Heart right ventricle (tissue), 16 donors: ENCODE measurements around the gene BDH1. TPM values are rescaled to one million over a fixed set of nuclear protein-coding genes. Genes with fewer than 3 reads are reported as not detected.

Source experiments
- ATAC-seq, 8 donors: fragments of 200-7000 bp; cut with Tn5 transposase; one replicate each; pipeline ENCODE4 v1.9.1; 2020; ENCODE audit warnings: mild to moderate bottlenecking in 8 of 8, moderate library complexity in 8 of 8, moderate number of reproducible peaks in 1 of 8
- DNase-seq, 2 donors: peaks; one replicate each; pipeline ENCODE4 v3.0.0-alpha.2; 2020
- H3K27ac ChIP-seq, 10 donors: fragments of 200-600 bp; sonication (generic) in 2 of 10; one replicate each; pipeline versions ENCODE4 v1.5.0 to v1.8.0; 2020 to 2022; ENCODE audit warnings: mild to moderate bottlenecking in 3 of 10
- H3K27me3 ChIP-seq, 7 donors: fragments of 200-600 bp; one replicate each; pipeline ENCODE4 v1.8.0; 2021 to 2022; ENCODE audit warnings: mild to moderate bottlenecking in 2 of 7
- H3K36me3 ChIP-seq, 9 donors: fragments of 200-600 bp; sonication (generic) in 1 of 9; one replicate each; pipeline versions ENCODE4 v1.5.0 to v1.8.0; 2020 to 2022; ENCODE audit warnings: mild to moderate bottlenecking in 2 of 9
- H3K4me1 ChIP-seq, 9 donors: fragments of 200-600 bp; sonication (generic) in 1 of 9; one replicate each; pipeline versions ENCODE4 v1.5.0 to v1.8.0; 2020 to 2022; ENCODE audit warnings: mild to moderate bottlenecking in 4 of 9
- H3K4me3 ChIP-seq, 10 donors: fragments of 200-600 bp; sonication (generic) in 2 of 10; one replicate each; pipeline versions ENCODE4 v1.5.0 to v1.8.0; 2020 to 2022; ENCODE audit warnings: mild to moderate bottlenecking in 7 of 10, moderate library complexity in 2 of 10
- H3K9me3 ChIP-seq, 11 donors: fragments of 200-600 bp in 10 of 11; sonication (generic) in 2 of 11; one replicate each; pipeline versions ENCODE4 v1.5.0 to v1.8.0; 2013 to 2022; ENCODE audit warnings: mild to moderate bottlenecking in 2 of 11, control low read depth in 1 of 11, moderate library complexity in 1 of 11
- WGBS, 2 donors: extraction: QIAGEN DNeasy Blood & Tissue Kit; methylation state at CpG; one replicate each; pipeline ENCODE4 v1.1.7; 2013; ENCODE audit warnings: inconsistent platforms in 1 of 2; 5-methylcytosine and 5-hydroxymethylcytosine counted together
- intact Hi-C, 10 donors: fragments of 100-400 bp; cut with DNase I; formaldehyde crosslinking; loops; one replicate each; pipeline versions ENCODE4 v1.11.1 to v1.14.2; 2022
- polyA plus RNA-seq, 2 donors: library from polyadenylated mRNA; stranded (reverse); fragments of 200-250 nt; gene quantifications; one replicate each; pipeline ENCODE4 v1.2.3, GENCODE V29; 2013
- total RNA-seq, 10 donors: library from RNA; stranded (reverse); fragmentation: NEBNext Ultra II Directional in 3 of 10; extraction: Animal tissue kit (Norgen Biotek cat#: 25700) in 3 of 10; gene quantifications; one replicate each; pipeline versions ENCODE4 v1.2.1 to v1.2.4, GENCODE V29; 2021 to 2023
- TF ChIP-seq, protein P1 (sequence below), 9 donors: fragments of 200-600 bp; sonication (generic) in 2 of 9; IDR thresholded peaks; one replicate each; pipeline versions ENCODE4 v1.5.0 to v1.8.0; 2021 to 2022; ENCODE audit warnings: antibody characterized with exemption in 9 of 9, mild to moderate bottlenecking in 5 of 9, moderate library complexity in 1 of 9
- donor health status: Arrhythmogenic right ventricular cardiomyopathy.
- donor health status: ischemic (EF 13 %, LVEDD 7.1; RV severe dilation, severe dysfunction).
- donor health status: healthy with polysubstance abuse.
- donor health status: DM: no; HTN: yes; CAD: no.
- donor health status: DM: no; HTN: no; CAD: no.
- donor health status: ischemic (EF 25% LVEDD 6.9; RV normal size, moderate dysfunction).
- donor health status: ischemic (EF 25% LVEDD 5.7; RV mildly dilated, moderate dysfunction).
- donor health status: healthy.
- donor health status: DM: yes; HTN: yes; CAD: no.
- donor health status: Ischemic cardiomyopathy.
- donor health status: ischemic (EF 35%, LVEDD 5.7; RV mildly dilated, moderate dysfunction).
- donor health status: nonischemic (EF 11% LVEDD 7.7; RV severe dilation, severe dysfunction).
- donor health status: DM: yes; HTN: yes; CAD: no.
- donor health status: PGD.
- donor health status: ischemic (EF 29% LVEDD 5.4; RV normal size, mild dysfunction).
- donor health status: nonischemic (EF 23%, LVEDD 6.1; RV moderate dilation, normal function).

The BDH1 gene
- total and polyA plus RNA-seq, 12 donors, result 9.6 to 144 (median 78.0) TPM

DNA sequence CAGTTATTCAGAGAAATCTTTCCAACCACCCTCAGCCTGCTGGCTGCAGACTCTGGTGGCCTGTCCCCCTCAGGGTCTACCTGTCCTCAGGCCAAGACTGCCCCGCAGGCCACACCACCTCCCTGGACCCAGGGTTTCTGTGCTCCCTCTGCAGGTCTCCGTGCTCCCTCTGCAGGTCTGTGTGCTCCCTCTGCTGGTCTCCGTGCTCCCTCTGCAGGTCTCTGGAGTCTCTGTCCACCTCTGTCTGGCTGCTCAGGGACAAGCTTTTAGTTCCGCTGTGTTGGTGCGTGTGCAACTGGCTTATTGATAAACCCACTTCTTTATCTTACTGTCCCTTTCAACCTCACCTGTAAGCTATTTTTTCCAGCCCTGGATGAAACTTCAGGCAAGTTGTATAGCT is 30.1 kb downstream of the BDH1 start:
- DNase-seq (no peak), ATAC-seq (no peak)
- Histone ChIP-seq H3K27ac (no peak overlapping the region), H3K9me3 (no peaks in the 10 kb centered on the region), H3K4me3 (no peak overlapping the region), H3K36me3 (no peaks in the 10 kb centered on the region), H3K27me3 (no peaks in the 10 kb centered on the region), H3K4me1 (peaks cover 0 to 6% (median 0%) of the 10 kb centered on the region in 9 donors)
- WGBS, 2 donors, result 80 to 81% methylated on average over 5 of the region's 5 CpGs
- intact Hi-C loops, result no loop called here
- TF ChIP-seq, protein P1, sequence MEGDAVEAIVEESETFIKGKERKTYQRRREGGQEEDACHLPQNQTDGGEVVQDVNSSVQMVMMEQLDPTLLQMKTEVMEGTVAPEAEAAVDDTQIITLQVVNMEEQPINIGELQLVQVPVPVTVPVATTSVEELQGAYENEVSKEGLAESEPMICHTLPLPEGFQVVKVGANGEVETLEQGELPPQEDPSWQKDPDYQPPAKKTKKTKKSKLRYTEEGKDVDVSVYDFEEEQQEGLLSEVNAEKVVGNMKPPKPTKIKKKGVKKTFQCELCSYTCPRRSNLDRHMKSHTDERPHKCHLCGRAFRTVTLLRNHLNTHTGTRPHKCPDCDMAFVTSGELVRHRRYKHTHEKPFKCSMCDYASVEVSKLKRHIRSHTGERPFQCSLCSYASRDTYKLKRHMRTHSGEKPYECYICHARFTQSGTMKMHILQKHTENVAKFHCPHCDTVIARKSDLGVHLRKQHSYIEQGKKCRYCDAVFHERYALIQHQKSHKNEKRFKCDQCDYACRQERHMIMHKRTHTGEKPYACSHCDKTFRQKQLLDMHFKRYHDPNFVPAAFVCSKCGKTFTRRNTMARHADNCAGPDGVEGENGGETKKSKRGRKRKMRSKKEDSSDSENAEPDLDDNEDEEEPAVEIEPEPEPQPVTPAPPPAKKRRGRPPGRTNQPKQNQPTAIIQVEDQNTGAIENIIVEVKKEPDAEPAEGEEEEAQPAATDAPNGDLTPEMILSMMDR (IDR thresholded peaks at IDR 0.05), result no peak

DNA sequence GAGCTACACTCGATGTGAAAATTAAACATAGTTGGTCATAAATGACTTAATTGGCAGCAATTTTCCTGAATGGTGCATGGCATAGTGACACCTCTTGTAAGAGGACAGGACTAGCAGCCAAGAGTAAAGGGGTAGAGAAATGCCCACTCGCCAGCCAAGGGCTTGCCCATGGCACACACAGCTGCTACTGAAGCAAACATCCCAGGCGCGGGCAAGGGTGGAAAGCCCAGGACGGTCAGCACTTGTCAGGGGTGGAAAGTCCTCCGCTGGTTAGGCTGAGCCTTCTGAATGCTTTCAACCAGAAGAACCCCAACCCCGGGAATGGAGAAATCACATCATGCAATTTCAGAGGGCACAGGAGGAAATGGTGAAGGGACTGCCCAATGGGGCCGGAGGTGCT is 31.6 kb downstream of the BDH1 start:
- ATAC-seq, result no peak
- H3K36me3 ChIP-seq, result no peaks in the 10 kb centered on the region

DNA sequence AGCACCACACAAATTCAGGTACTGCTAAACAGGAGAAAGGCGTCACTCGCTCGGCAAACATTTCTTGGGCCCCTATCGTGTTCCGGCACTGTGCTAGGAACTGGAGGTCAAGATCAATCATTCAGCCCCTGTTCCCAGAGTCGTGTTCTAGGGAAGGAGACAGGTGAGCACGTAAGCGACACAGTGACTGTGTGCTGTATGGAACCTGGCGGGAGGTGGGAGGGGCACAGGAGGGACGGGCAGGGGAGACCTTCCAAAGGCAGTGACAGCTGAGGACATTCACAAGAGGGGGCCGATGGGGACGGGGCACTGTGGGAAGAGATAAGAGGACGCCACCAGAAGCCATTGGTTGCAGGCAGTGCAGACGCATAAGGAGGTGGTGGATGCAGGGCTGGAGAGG is 32.2 kb downstream of the BDH1 start:
- Histone ChIP-seq H3K4me1 (peaks cover 0 to 6% (median 0%) of the 10 kb centered on the region in 9 donors), H3K9me3 (no peaks in the 10 kb centered on the region), H3K4me3 (no peak overlapping the region), H3K36me3 (no peaks in the 10 kb centered on the region), H3K27ac (no peak overlapping the region), H3K27me3 (no peaks in the 10 kb centered on the region)
- no peak for DNase-seq
- 79 to 83% methylated on average over 14 of the region's 14 CpGs for WGBS, 2 donors
- no peak for ATAC-seq
- intact Hi-C loops, result no loop called here
- TF ChIP-seq, protein P1 (IDR thresholded peaks at IDR 0.05), result no peak

More for the DNA sequence above, 31.6 kb downstream of the BDH1 start:
- Histone ChIP-seq H3K27ac (no peak overlapping the region), H3K27me3 (no peaks in the 10 kb centered on the region), H3K4me1 (peaks cover 0 to 6% (median 0%) of the 10 kb centered on the region in 9 donors), H3K4me3 (no peak overlapping the region), H3K9me3 (no peaks in the 10 kb centered on the region)
- intact Hi-C loops, result no loop called here
- TF ChIP-seq, protein P1 (IDR thresholded peaks at IDR 0.05), result no peak
- WGBS, 2 donors, result 83 to 92% methylated on average over 8 of the region's 8 CpGs
- DNase-seq, result no peak

DNA sequence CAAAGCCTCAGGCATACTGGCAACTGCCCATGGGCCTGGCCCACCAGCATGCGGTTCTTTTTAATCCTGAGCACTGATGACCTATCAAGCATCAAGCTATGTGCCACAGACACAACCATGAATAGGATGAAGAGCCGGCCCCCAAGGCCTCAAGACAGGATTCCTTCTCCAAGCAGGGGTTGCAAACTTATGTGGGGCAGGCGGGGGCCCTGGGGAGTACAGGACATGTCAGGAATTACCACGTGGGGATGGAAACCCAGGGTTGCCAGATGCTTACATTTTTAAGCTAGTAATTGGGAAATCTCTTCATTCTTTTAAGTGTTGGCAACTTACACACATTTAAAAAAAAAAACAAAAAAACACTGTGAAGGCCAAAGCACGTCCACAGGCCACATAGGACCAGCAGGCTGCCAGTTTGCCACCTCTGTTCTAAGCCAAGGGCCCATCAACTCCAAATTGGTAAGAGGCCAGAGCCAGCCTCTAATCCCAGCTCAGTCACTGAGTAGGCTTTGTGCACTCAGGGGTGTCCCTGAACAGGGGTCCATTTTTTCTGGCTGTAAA is 32.8 kb downstream of the BDH1 start:
- WGBS, 2 donors, result 86 to 88% methylated on average over 5 of the region's 5 CpGs
- DNase-seq, result no peak
- Histone ChIP-seq H3K9me3 (no peaks in the 10 kb centered on the region), H3K36me3 (no peaks in the 10 kb centered on the region), H3K27me3 (no peaks in the 10 kb centered on the region), H3K4me1 (peaks cover 0 to 6% (median 0%) of the 10 kb centered on the region in 9 donors), H3K4me3 (no peak overlapping the region), H3K27ac (no peak overlapping the region)
- intact Hi-C loops, result no loop called here
- ATAC-seq, result no peak
- TF ChIP-seq, protein P1 (IDR thresholded peaks at IDR 0.05), result no peak
